Activated naive CD4-positive, alpha-beta T cell (primary cell): Measurements from ENCODE around the gene NMNAT2.

Experiments used
- DNase-seq, 4 experiments: peaks; one replicate each; lab custom pipeline; 2025; lab: John Stamatoyannopoulos, UW

NMNAT2 gene

DNA sequence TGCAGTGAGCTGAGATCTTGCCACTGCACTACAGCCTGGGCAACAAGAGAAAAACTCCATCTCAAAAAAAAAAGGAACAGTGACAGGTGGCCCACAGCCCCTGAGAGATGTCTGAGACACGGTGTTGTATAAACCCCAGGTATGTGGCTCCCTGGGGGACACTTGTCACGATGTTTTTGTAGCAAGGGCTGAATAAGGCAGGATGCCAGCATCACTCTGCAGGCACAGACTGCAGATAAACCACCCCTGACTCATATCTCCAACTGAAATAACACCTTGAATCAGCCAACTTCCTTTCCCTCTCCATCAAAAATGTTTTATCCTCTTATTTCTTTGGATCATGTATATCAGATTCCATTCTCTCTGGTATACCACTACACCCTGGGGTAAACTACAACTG lies 52.5 kb downstream of the NMNAT2 start:
- no peak for DNase-seq

DNA sequence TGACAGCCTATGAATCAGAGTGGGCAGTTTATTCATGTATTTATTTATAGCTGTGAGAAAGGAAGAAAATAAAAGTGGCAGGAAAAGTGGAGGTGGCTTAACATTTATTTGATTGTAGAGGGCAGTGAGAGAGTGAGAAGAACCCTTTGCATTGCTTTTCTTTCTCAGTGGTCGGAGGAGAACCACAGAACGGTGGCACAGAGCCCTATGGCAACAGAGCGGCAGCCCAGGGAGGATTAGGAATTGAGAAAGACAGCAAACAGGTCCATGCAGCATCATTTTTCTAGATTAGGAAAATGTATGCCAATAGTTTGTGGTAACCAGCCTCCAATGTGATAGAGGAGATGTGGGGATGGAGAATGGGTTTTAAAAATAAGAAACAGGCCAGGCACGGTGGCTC lies 53.1 kb downstream of the NMNAT2 start:
- no peak for DNase-seq

DNA sequence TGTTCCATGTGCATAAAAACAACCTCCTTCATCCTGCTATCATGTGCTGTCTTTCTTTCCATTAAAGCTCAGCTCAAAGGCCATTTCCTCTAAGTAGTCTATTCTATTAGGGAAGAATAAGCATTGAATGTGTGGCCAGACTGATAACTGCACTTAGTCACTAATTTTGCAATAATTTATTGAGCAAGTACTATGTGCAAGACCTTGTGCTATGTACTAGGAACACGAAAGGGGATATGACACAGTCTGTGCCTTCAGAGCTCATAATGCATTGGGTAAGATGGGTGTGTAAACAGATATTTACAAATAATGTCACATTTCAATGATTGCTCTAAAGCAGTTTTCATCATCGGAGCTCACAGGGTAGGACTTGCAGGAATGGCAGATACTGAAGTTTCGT lies 54.2 kb downstream of the NMNAT2 start:
- no peak for DNase-seq

DNA sequence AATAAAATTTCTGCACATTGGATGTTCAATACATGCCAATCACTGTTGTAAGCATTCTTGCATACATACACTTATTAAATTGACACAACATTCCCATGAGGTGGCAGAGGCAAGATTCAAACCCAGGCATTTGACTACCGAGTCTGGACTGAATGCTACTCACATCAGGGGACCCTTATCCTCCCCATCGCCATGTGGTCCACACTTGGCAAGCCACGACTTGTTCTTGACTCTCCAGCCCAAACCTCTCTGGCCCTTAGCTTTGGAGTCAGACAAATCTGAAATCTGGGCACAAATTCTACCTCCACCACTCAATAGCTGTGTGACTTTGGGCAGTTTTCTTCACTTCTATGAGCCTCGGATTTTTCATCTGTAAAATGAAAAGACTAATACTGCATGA lies 57.1 kb downstream of the NMNAT2 start:
- no peak for DNase-seq

DNA sequence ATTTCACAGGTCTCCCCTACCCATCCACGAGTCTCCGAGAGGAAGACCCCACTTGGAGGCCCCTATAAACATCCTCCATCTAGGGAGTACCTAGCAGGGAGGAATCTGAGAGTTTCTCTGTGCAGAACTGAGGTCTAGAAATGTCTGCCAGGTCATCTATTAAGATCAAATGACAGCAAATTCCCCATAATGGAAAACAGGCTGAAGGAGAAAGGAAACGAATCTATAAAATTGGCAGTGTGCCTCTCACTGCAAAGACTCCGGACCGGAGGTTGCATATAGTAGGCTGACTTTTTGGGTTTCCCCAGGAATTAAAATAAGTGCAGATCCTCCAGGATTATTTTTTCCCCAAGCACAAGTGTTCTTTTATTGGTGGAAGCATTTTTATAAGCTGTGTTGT lies 57.7 kb downstream of the NMNAT2 start:
- no peak for DNase-seq

DNA sequence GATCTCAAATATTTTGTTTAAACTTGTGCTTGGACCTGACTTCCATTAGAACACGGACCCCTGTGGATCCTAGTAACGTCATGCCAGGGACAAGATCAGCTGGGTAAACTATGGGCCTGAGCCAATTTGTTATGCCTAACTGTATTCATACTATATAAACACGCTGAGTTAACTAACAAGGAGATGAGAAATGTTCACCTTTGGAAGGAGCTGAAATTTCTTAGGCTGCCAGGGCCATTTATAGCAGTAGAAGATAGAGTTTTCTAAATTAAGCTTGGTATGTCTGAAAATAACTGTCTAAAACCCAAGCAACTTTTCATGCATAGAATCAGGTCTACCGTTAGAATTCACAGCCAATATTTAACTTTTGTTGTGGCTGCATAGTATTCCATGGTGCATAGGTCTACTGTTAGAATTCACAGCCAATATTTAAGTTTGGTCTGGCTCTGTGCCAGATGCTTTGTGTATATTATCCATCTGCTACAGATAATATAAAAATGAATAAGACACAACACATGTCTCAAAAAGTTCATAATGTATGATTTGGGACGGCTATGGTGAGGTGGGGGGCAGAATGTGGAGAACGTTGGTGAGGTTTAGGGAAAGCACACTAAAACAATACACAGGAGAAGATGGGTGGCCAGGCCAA lies 61.5 kb downstream of the NMNAT2 start:
- DNase-seq = no peak

DNA sequence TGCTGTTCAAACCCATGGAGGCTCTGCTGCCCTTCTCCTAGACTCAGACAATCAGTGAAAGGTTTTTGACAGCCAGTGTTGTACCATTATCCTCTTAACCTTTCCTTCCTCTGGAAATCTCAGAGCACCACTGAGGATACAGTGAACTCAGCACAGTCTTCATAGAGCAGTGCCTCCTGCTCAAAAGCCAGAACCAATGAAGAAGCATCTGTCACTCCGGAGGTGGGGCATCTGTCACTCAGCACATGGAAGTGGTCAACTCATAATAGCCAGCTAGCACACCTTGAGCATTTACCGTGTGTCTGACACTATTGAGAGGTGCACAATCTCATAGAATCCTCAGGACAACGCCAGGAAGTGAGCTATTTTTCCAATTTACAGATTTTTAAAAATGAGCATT lies 62.4 kb downstream of the NMNAT2 start:
- no peak for DNase-seq

DNA sequence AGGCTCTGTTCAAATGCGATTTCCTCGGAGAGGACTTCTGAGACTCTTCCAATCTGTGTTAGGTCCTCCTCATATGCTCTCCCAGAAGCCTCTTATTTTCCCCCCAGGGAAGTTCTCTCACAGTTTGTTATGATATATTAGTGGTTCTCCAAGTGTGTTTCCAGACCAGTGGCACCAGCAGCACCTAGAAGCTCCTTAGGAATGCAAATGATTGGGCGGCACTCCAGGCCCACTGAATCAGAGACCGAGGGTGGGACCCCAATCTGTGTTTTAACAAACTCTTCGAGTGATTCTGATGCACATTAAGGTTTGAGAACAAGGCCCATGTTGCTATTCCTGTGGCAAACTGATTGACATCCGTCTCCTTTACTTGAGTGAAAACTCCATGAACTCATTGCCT lies 63.0 kb downstream of the NMNAT2 start:
- DNase-seq = no peak

DNA sequence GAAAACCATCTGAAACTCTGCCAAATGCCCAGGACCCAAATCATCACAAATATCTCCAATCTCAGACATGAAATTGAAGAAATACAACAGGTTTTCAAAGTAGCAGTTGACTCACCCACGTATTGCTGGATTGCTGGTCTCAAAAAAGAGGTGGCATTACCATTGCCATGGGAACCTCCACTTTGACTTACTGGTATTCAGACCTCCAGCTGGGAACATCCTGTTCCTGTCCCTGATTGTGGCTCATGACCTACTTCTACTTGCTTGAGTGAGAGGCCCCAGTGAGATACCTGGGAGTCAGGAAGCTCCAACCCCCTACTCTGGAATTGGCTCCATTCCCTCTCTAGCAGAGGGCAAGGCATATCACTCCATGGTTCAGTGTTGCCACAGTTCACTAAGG lies 64.6 kb downstream of the NMNAT2 start:
- no peak for DNase-seq

DNA sequence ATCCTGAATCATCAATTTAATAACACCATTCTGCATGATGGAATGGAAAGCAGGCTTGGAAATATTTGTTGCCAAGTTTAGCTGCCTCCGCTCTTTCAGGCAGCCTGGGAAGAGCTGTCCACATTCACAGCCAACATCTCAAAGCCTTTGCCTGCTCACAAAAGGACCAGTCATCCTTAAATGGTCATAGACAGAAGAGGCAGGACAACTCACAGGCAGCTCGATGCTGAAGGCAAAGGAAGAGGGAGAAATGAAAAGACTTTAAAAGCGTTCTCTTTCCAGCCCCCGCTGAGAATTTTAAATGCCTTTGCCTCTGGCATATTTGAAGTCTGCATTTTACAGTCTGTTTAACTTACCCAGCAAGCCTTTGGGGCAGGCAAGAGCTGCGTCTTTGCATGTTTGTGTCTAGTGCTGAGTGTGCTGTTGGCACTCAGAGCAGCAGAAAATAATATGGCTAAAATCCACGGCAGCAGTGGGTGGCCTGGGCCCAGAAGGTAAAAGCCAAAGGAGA lies 68.9 kb downstream of the NMNAT2 start:
- no peak for DNase-seq

DNA sequence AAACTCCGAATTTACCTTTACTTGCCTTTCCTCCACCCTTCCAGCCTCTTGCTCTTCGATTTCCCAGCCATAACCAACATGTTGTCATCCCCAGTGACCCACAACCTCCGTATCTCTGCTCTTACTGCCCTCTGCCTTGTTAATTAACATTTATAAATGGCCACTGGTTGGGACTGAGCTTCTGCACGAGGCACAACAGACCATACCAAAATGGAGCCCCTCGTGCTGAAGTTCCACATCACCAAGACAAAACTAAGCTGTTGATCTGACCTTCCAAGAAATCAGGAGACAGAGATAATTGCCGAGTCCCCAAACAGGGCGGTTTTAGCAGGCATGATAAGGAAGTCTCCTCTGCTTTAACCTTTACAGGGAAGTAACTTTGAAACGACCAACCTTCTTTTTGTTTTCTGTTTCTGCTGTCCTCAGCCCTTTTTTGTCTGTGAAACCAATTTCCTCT lies 71.9 kb downstream of the NMNAT2 start:
- no peak for DNase-seq

DNA sequence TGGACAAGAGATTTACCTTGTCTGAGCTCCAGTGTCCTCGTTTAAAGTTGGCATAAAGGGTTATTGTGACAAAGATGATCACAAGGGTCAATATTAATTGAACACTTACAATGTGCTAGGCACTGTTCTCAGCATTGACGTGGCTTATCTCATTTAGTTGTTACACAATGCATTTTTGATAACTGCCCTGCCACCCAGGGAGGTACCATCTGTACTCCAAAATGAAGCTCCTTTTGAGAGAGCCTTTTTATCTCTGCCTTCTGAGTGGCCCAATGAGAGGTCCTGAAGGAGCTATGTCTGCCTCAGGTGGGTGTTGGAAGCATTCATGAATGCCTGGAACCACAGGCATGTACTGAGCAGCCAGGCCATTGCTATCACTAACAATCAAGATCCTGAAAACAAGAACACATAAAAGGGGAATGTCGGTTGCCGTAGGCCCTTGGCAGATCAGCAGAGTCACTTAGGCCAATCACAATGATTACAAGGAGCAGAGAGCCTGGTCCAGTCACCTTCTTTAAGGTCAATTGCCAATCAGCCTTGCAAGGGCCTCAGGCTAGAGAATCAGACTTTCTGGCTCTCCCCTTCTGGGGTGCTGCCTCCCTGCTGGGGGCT lies 78.5 kb downstream of the NMNAT2 start:
- DNase-seq = no peak

DNA sequence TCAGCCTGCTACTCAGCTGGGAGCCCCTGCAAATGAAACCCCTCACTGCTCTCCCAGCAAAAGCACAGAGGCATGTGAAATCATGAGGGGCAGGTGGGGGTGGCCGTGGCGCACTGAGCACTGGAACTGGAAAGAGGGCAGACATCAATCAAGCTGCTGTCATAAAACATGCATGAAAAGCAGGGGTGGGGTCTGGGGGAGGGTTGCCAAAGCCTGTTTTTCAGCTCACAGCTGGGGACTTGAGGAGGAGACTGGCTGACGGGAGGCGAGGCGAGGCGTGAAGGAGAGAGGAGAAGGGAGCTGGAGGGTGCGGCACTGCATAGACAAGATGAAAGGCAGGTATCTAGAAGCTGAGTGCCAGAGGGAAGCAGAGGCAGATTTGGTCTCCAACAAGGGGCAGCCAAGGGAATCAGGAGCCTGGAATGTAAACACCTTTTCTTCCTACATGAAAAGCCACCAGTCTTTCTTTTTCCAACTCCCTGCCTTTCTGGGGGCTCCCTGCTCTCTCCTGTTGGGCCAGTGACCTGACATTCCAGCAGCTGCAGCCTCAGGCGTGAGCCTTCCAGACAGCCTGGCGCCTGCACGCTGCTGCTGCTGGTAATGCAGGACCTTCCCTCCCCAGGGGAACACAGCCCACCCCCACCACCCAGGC lies 87.0 kb downstream of the NMNAT2 start:
- DNase-seq = no peak

DNA sequence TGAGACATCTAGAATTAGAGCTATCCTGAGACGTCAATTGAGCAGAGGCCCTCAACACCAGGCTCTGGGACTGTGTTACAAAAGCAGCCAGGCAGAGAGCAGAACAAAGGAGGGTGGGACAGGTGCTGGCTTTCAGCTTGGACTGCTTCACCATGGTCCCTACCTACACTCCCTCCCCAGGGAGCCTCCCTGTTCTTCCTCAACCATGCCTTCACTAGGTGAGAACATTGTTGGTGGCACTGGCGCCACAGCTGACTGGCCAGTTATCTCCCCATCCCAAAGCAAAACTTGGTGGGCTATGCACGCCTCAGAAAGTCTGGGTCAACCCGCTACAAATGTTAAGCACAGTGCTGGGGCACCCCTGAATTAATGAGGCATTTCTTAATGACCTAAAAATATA lies 87.8 kb downstream of the NMNAT2 start:
- DNase-seq = no peak

DNA sequence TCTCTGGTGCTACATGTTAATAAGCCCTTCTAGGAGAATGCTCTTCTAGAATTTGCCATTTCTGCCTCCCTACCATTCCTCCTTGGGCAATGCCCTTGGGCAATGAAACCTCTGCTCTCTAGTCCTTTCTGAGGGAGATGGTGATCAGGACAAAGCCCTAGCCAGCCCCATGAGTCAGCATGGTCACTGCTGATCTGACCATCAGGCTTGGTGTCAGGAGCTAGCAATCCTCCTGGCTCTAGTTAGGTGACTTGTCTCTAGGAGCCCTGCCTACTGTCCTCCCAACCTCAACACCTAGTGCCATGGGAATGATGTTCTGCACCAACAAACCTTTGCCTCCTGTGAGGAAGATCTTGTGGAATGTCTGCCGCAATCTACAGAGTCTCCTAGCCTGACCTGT lies 89.8 kb downstream of the NMNAT2 start:
- no peak for DNase-seq

DNA sequence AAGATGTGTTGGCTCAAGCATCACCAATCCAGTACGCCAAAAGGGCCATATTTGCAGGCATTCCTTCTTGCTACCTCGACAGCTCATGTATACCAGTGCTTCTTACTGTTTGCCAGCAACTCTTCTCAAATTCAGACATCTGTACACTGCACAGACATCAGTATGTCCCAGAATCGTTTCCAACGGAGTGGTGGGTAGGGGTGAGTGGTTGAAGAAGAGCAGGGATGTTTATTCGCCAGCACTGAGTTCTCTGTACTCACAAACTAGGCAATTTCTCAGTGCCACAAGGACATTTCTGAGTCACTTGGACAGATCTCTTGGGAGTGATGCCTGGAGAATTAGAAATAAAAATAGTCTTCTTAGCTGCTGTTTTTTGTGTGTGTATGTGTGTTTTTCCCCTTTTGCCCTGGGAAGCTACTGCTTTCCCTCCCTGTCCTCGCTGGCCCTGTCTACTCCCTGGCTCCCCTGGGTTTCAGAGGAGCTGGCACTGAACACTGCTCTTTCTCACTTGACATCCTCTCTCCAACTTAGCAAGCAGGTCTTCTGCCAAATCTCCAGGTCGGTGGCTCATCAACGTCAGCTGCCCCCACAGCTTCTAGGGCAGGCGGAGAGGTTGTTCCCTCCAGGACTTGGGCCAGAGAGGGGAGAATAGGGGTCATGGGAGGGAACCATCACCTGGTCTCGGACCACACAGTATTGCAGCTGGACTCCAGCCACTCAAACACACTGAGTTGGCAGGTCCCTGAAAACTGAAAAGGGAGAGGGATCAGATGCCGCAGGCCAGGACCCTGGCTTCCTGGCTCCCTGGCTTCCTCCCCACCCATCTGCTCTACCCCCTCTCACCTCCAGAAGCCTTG lies 90.5 kb downstream of the NMNAT2 start:
- no peak for DNase-seq

DNA sequence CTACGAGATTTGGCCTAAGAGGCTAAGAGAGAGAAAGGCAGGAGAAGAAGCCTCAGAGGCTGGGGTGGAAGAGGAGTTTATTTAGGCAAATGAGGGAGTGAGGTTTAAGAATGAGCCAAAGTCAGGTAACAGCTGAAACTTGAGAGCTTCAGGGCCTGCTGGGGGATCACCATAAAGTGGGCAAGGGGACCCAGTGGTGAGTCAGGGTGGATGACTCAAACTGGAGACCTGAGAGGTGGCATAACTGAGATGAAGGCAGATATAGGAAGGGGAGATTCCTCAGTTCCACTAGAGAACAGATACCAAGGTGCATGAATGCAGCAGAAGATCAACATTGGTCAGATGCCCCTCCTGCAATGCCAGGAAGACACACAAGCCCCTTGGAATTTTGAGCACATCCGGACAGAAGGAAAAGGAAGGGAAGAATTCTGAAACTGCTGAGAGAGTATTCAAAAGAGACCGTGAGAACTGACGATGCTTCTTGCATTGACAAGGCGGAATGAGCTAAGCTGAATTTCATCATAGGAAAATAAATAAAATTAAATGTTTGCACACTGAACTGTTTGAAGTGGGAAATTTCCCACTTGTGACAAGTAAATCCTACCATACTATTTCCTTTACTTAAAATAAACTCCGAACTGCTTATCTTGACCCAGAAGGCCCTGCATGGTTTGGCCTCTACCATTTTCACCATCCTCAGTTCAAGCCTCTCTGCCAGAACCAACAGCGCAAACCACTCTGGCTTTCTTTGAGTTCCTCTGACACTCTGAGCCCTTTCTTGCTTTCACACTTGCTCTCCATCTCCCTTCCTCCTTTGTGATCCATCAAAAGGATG lies 94.1 kb downstream of the NMNAT2 start:
- no peak for DNase-seq

DNA sequence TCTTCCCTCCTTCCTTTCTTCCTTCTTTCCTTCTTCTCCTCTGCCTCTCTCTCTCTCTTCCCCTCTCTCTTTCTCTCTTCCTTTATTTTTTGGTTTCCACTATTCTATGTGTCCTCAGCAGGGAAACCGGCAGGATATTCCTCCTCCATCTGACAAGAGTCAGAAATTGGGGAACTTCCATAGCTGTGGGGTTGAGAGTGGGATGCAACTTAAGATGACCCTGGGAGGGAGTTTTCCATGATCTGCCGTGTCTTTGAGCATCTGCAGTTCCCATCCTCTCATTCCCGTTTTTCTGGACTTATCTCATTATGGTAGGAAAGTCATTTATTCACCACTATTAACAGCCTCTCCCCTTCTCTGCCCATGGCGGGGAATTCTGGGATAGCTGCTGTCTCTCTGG lies 98.6 kb downstream of the NMNAT2 start:
- DNase-seq = no peak

DNA sequence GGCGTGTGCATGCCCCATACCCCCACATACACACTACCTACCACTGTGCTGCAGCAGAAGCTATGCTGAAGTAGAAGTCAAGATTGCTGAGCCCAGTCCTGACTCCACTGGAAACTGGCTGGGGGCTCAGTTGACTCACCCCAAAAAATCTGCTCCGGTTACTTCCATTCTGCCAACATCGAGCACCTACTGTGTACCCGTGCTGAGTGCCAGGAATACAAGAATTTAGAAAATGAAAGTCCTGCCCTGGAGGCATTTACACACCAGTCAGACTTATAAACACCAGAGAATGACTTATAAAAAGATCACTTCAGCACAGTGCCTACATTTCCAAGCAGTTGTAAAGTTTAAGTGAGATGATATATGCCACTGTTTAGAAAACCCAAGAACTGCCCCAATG lies 99.1 kb downstream of the NMNAT2 start:
- DNase-seq = no peak

DNA sequence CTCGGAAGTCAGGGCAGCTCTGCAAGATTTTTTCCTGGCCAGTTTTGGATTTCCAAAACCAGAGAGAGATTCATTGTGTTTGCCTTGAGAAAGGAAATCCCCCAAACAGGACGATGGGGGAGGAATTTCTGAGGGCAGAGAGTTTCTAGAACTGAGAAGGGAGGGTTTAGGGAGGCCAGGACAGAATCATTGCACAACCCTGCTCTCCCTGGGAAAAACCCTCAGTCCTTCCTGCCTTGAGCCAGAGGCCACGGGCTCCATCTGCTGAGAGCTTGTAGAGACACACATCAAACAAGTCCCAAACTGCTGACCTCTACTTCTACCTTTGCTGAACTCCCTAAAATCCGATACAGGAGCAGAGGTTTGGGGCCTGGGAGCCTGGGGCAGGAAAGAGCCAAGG lies 99.7 kb downstream of the NMNAT2 start:
- DNase-seq = no peak

DNA sequence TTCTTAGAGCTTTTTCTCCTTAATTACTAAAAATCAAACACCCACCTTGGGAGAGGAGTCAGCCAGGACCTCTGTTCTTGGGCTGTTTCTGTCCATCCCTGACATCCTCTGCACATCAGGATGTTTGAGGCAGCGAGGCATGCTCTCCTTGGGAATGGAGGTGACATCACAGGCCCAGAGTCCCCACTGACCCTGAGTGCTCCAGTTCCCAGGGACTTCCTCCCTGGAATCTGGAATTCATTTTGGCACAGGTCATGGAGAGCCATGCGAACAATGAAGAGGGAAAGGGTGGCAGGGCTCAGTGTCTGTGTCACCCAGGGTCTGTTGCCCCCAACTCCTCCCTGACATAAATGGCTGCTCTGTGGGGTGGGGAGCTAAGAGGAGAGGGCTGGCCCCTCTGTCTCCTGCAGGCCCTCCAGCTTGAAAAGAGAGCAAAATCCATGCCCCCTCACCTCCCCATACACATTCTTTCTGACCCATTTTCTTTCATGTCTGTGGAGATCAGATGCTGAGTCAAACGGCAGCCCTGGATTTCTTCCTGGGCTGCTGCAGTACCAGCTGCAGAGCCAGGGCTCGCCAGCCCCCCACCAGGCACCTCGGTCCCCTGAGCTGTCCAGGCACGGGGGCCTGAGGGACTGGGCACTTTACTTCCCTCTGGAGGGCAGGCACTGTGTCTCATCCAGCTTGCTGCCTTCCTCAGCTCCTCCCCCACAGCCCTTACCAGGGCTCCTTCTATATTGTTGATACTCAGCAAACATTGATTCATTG lies 102.0 kb downstream of the NMNAT2 start:
- DNase-seq = no peak
